Activated T-helper 2 cell treated with anti-CD3 and anti-CD28 coated beads, Interferon-gamma antibody, Interleukin-2, Interleukin-4, amounts not matched to agents 10 μg/mL and 5 μg/mL and 100 μg/mL, durations not matched to agents 14 hours and 24 hours and 36 hours (primary cell): Measurements from ENCODE around the gene MS4A6E. TPM values are rescaled to one million over a fixed set of nuclear protein-coding genes. Genes with fewer than 3 reads are reported as not detected.
A peak's percentile ranks its signal among the peaks of the same experiment; 100 is the strongest.
"Not testable (repeated sequence)": the region's sequence is repeated elsewhere in the genome, so short reads cannot be mapped to it uniquely, and the experiment has no call there.

ENCODE experiments used
- DNase-seq: peaks from one replicate; pipeline ENCODE4 v3.0.0; 2021; ENCODE audit warnings: low spot score
- H3K27ac Mint-ChIP-seq: one replicate; pipeline ENCODE4 v1.8.0; 2021; ENCODE audit warnings: mixed read lengths
- H3K27me3 Mint-ChIP-seq: one replicate; pipeline ENCODE4 v1.8.0; 2021; ENCODE audit warnings: low read depth, mixed read lengths
- H3K36me3 Mint-ChIP-seq: one replicate; pipeline ENCODE4 v1.8.0; 2021; ENCODE audit warnings: low read depth, mixed read lengths
- H3K4me1 Mint-ChIP-seq: one replicate; pipeline ENCODE4 v1.8.0; 2021; ENCODE audit warnings: low read depth, mixed read lengths
- H3K4me3 Mint-ChIP-seq: one replicate; pipeline ENCODE4 v1.8.0; 2021; ENCODE audit warnings: low read depth, mild to moderate bottlenecking, moderate library complexity, mixed read lengths
- H3K9me3 Mint-ChIP-seq: one replicate; pipeline ENCODE4 v1.8.0; 2021; ENCODE audit warnings: mixed read lengths
- intact Hi-C: fragments of 100-400 bp; cut with micrococcal nuclease; formaldehyde crosslinking; loops from one replicate; pipeline ENCODE4 v1.15.1; 2023
- total RNA-seq: library from RNA; stranded (reverse); gene quantifications from 2 replicates; pipeline ENCODE4 v1.2.3, GENCODE V29; 2022

Gene MS4A6E
- total RNA-seq, 1 donor from 2014 or later = not detected

GRCh38 chr11:60344146-60344545 lies 17.1 kb downstream of the MS4A6E start:
- Mint-ChIP-seq H3K4me1 (no peaks in the 10 kb centered on the region), H3K36me3 (no peaks in the 10 kb centered on the region), H3K27ac (no peak overlapping the region), H3K9me3 (no peaks in the 10 kb centered on the region), H3K4me3 (no peak overlapping the region), H3K27me3 (peaks cover 4% of the 10 kb centered on the region)
- no peak for DNase-seq
- intact Hi-C loops = no loop called here

GRCh38 chr11:60345489-60345888 lies 18.4 kb downstream of the MS4A6E start:
- DNase-seq = no peak
- H3K36me3 Mint-ChIP-seq = no peaks in the 10 kb centered on the region
- intact Hi-C loops = loop anchor here (5.0 kb wide), 1 partner anchor 78 kb away; no protein-coding TSS in a partner anchor

GRCh38 chr11:60347084-60347797 lies 20.2 kb downstream of the MS4A6E start:
- intact Hi-C loops = loop anchor here (5.0 kb wide), 1 partner anchor 80 kb away; no protein-coding TSS in a partner anchor

More at GRCh38 chr11:60345489-60345888, 18.4 kb downstream of the MS4A6E start:
- peaks cover 4% of the 10 kb centered on the region for H3K27me3 Mint-ChIP-seq
- H3K4me3 Mint-ChIP-seq = no peak overlapping the region
- H3K4me1 Mint-ChIP-seq = no peaks in the 10 kb centered on the region
- H3K9me3 Mint-ChIP-seq = no peaks in the 10 kb centered on the region
- no peak overlapping the region for H3K27ac Mint-ChIP-seq

GRCh38 chr11:60348116-60348515 lies 21.1 kb downstream of the MS4A6E start:
- H3K27ac Mint-ChIP-seq = no peak overlapping the region
- no peaks in the 10 kb centered on the region for H3K27me3 Mint-ChIP-seq
- intact Hi-C loops = loop anchor here (5.0 kb wide), 1 partner anchor 81 kb away; no protein-coding TSS in a partner anchor
- H3K9me3 Mint-ChIP-seq = no peaks in the 10 kb centered on the region
- no peaks in the 10 kb centered on the region for H3K36me3 Mint-ChIP-seq
- no peak for DNase-seq
- H3K4me3 Mint-ChIP-seq = no peak overlapping the region
- no peaks in the 10 kb centered on the region for H3K4me1 Mint-ChIP-seq

More at GRCh38 chr11:60347084-60347797, 20.2 kb downstream of the MS4A6E start:
- no peak overlapping the region for H3K4me3 Mint-ChIP-seq
- H3K27me3 Mint-ChIP-seq = no peaks in the 10 kb centered on the region
- H3K36me3 Mint-ChIP-seq = no peaks in the 10 kb centered on the region
- DNase-seq = no peak
- no peak overlapping the region for H3K27ac Mint-ChIP-seq
- no peaks in the 10 kb centered on the region for H3K9me3 Mint-ChIP-seq
- no peaks in the 10 kb centered on the region for H3K4me1 Mint-ChIP-seq

- Mint-ChIP-seq H3K27me3 (peaks cover 3% of the 10 kb centered on the region), H3K9me3 (no peaks in the 10 kb centered on the region), H3K36me3 (no peaks in the 10 kb centered on the region), H3K4me3 (no peak overlapping the region), H3K4me1 (no peaks in the 10 kb centered on the region), H3K27ac (no peak overlapping the region)
- no peak for DNase-seq
- intact Hi-C loops = loop anchor here (5.0 kb wide), 1 partner anchor 83 kb away; no protein-coding TSS in a partner anchor
Observed at GRCh38 chr11:60349990-60350389, 22.9 kb downstream of the MS4A6E start.

- H3K27ac Mint-ChIP-seq = no peak overlapping the region
- no peaks in the 10 kb centered on the region for H3K9me3 Mint-ChIP-seq
- no peaks in the 10 kb centered on the region for H3K36me3 Mint-ChIP-seq
- DNase-seq = no peak
- peaks cover 5% of the 10 kb centered on the region for H3K27me3 Mint-ChIP-seq
- H3K4me3 Mint-ChIP-seq = no peak overlapping the region
- intact Hi-C loops = no loop called here
- H3K4me1 Mint-ChIP-seq = no peaks in the 10 kb centered on the region
Observed at GRCh38 chr11:60357771-60358170, 30.7 kb downstream of the MS4A6E start.

- Mint-ChIP-seq H3K9me3 (no peaks in the 10 kb centered on the region), H3K27me3 (peaks cover 9% of the 10 kb centered on the region), H3K27ac (no peak overlapping the region), H3K36me3 (no peaks in the 10 kb centered on the region), H3K4me1 (no peaks in the 10 kb centered on the region), H3K4me3 (no peak overlapping the region)
- intact Hi-C loops = loop anchor here (5.0 kb wide), 1 partner anchor 127 kb away; no protein-coding TSS in a partner anchor
- DNase-seq = no peak
Observed at GRCh38 chr11:60360621-60361020, 33.6 kb downstream of the MS4A6E start.

GRCh38 chr11:60362241-60362640 lies 35.2 kb downstream of the MS4A6E start:
- no peaks in the 10 kb centered on the region for H3K36me3 Mint-ChIP-seq
- peaks cover 9% of the 10 kb centered on the region for H3K27me3 Mint-ChIP-seq
- intact Hi-C loops = loop anchor here (5.0 kb wide), 1 partner anchor 125 kb away; no protein-coding TSS in a partner anchor
- no peaks in the 10 kb centered on the region for H3K4me1 Mint-ChIP-seq
- H3K4me3 Mint-ChIP-seq = no peak overlapping the region
- DNase-seq = no peak
- no peaks in the 10 kb centered on the region for H3K9me3 Mint-ChIP-seq
- H3K27ac Mint-ChIP-seq = no peak overlapping the region

- no peaks in the 10 kb centered on the region for H3K36me3 Mint-ChIP-seq
- peaks cover 7% of the 10 kb centered on the region for H3K27me3 Mint-ChIP-seq
- H3K4me3 Mint-ChIP-seq = no peak overlapping the region
- intact Hi-C loops = loop anchor here (1.0 to 5.0 kb wide), 2 partner anchors 123 to 254 kb away; no protein-coding TSS in a partner anchor
- no peaks in the 10 kb centered on the region for H3K4me1 Mint-ChIP-seq
- DNase-seq = peak; percentile 28
- no peak overlapping the region for H3K27ac Mint-ChIP-seq
- H3K9me3 Mint-ChIP-seq = no peaks in the 10 kb centered on the region
Observed at GRCh38 chr11:60363542-60364470, 36.8 kb downstream of the MS4A6E start.

- H3K9me3 Mint-ChIP-seq, H3K4me3 Mint-ChIP-seq, H3K36me3 Mint-ChIP-seq, DNase-seq, H3K27me3 Mint-ChIP-seq, H3K4me1 Mint-ChIP-seq, H3K27ac Mint-ChIP-seq, intact Hi-C loops: not testable (repeated sequence)
Observed at GRCh38 chr11:60366262-60366904, 39.3 kb downstream of the MS4A6E start.

- H3K27ac Mint-ChIP-seq = no peak overlapping the region
- intact Hi-C loops = no loop called here
- peaks cover 7% of the 10 kb centered on the region for H3K27me3 Mint-ChIP-seq
Observed at GRCh38 chr11:60367009-60367408, 40.0 kb downstream of the MS4A6E start.

GRCh38 chr11:60367896-60368295 lies 40.8 kb downstream of the MS4A6E start:
- Mint-ChIP-seq H3K9me3 (no peaks in the 10 kb centered on the region), H3K4me3 (no peak overlapping the region), H3K36me3 (no peaks in the 10 kb centered on the region), H3K4me1 (no peaks in the 10 kb centered on the region), H3K27ac (no peak overlapping the region), H3K27me3 (peaks cover 7% of the 10 kb centered on the region)
- intact Hi-C loops = no loop called here
- DNase-seq = no peak

More at GRCh38 chr11:60367009-60367408, 40.0 kb downstream of the MS4A6E start:
- DNase-seq = no peak
- no peaks in the 10 kb centered on the region for H3K4me1 Mint-ChIP-seq
- H3K36me3 Mint-ChIP-seq = no peaks in the 10 kb centered on the region
- H3K4me3 Mint-ChIP-seq = no peak overlapping the region
- no peaks in the 10 kb centered on the region for H3K9me3 Mint-ChIP-seq
